Neural progenitor cell (in vitro differentiated cells): Measurements from ENCODE around the gene RRP1.
"Not testable (repeated sequence)": the region's sequence is repeated elsewhere in the genome, so short reads cannot be mapped to it uniquely, and the experiment has no call there.

Source experiments
- CTCF ChIP-seq: fragments of 200-600 bp; sonication (generic); IDR thresholded peaks from 2 replicates; pipeline ENCODE4 v1.5.1; 2017; ENCODE audit warnings: antibody characterized with exemption, mild to moderate bottlenecking
- EZH2 ChIP-seq: fragments of 200-600 bp; sonication (generic); IDR thresholded peaks from 2 replicates; pipeline ENCODE4 v1.6.1; 2017; ENCODE audit warnings: antibody characterized with exemption, mild to moderate bottlenecking, moderate library complexity
- EZH2phosphoT487 ChIP-seq: fragments of 200-600 bp; sonication (generic); IDR thresholded peaks from 2 replicates; pipeline ENCODE4 v1.6.1; 2017; ENCODE audit warnings: antibody characterized with exemption

GRCh38 chr21:43822166-43822565 lies 32.8 kb downstream of the RRP1 start:
- not testable (repeated sequence) for TF ChIP-seq EZH2, CTCF, EZH2phosphoT487
